GM10266 (cell line): ENCODE data around the gene CREB5.
A peak's percentile ranks its signal among the peaks of the same experiment; 100 is the strongest.

Experiments used
- DNase-seq: peaks from one replicate; pipeline ENCODE4 v3.0.0; 2012; ENCODE audit errors: extremely low spot score
- TF ChIP-seq, protein P1 (sequence below): IDR thresholded peaks from 2 replicates; pipeline ENCODE4 v1.5.1; 2012; ENCODE audit warnings: mild to moderate bottlenecking, low read depth; ENCODE audit not compliant: control insufficient read depth, insufficient read depth; ENCODE audit errors: missing control alignments

The CREB5 gene

DNA sequence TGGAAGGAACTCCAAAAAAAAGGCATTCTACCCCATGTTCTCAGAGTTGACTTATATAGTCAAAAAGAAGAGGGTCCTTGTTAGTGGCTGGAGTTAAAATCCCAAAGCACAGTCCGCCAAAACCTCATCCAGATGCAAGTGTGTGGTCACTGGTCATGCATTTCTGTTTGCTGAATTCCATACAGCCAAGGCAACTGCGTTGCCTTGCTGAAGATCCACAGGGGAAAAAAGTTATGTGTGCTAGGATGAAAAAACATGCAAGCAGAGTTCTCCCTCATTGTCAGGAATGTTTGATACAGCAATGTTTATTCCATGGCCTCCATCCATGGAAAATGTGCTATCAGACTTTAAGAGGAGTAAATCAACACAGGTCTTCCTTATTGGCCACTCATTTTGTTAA lies 213.1 kb downstream of the CREB5 start:
- TF ChIP-seq, protein P1, sequence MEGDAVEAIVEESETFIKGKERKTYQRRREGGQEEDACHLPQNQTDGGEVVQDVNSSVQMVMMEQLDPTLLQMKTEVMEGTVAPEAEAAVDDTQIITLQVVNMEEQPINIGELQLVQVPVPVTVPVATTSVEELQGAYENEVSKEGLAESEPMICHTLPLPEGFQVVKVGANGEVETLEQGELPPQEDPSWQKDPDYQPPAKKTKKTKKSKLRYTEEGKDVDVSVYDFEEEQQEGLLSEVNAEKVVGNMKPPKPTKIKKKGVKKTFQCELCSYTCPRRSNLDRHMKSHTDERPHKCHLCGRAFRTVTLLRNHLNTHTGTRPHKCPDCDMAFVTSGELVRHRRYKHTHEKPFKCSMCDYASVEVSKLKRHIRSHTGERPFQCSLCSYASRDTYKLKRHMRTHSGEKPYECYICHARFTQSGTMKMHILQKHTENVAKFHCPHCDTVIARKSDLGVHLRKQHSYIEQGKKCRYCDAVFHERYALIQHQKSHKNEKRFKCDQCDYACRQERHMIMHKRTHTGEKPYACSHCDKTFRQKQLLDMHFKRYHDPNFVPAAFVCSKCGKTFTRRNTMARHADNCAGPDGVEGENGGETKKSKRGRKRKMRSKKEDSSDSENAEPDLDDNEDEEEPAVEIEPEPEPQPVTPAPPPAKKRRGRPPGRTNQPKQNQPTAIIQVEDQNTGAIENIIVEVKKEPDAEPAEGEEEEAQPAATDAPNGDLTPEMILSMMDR, result no peak
- DNase-seq, result no peak

DNA sequence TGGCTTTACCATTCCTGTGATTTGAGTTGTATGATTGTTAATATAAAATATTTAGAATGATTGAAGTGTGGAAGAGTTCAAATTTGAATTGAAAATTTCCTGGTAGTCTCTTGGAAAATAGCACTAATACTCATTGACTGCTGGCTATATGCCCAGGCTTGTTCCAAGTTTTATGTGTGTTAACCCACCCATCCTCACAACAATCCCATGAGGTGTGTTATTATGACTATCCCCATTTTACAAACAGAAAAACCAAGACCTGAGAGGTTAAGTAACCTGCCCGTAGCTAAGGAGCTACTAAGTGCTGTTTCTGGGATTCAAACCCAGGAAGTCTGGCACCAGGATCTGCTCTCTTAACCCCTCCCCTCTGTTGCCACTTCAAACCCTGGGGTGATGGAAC lies 213.9 kb downstream of the CREB5 start:
- DNase-seq, result no peak

DNA sequence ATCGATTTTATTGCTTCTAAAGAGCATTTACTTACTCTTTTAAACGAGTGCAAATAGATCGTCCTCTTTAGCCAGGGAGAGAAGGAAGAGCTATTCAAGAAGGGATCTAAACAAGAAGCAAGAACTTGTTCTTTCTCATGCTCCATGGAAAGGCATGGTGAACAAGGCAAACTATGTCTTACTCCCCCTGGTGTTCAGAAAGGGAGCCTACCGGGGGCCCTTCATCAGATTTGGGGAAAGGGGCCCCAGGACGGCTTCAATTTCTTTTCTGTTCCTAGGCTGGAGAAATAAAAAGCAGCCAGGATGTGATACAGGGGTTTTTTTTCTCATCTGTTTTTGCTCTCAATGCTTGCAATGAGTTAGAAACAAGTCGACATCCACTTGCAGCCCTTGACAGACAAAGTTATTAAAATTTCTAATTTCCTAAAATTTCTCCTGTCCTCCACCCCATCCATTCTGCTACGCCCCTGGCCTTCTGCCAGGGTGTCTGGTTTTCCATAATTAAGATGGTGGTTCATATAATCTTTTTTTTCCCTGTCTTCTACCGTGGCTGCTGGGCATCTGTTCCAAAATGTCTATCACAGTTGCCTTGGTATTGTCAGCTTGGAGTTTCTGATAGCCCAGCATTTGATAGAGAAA lies 214.4 kb downstream of the CREB5 start:
- TF ChIP-seq, protein P1, result peak; percentile 65
- DNase-seq, result peak; percentile 23

More for the DNA sequence above, 213.9 kb downstream of the CREB5 start:
- TF ChIP-seq, protein P1, result no peak

DNA sequence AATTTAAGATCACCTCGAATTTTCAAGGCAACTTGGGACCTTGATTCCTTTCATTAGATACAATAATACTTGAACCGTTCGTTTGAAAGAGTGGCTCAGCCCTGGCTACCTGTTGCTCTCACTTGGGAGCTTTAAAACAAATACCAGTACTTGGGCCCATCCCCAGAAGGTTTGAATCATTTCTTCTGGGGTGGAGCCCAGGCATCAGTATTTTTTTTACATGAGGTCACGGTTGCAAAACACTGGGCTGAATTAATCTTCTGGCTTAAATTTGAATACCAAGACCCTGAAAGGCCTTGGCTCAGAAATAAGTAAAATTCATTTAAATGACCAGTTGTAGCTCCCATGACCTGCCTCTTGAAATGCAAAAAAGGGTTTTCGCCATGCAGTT lies 214.9 kb downstream of the CREB5 start:
- TF ChIP-seq, protein P1, result no peak
- DNase-seq, result no peak

DNA sequence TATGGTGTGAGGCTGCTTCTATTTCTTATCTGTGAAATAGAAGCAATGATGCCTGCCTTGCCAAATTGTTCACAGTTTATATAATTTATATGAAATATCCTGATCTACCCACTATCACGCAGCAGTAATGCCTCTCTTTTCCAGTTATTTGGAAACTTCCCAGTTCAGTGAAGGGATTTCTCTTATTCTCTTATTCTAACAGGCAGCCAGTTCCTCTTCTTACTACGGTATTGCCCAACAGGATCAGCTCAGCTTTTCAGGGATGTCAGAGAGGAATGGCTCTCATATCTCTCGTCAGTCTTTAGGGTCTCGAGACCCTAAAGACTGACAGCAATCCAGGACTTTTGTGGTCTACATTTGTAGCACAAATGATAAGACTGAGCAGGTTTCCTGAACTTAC lies 215.6 kb downstream of the CREB5 start:
- TF ChIP-seq, protein P1, result no peak
- DNase-seq, result no peak

DNA sequence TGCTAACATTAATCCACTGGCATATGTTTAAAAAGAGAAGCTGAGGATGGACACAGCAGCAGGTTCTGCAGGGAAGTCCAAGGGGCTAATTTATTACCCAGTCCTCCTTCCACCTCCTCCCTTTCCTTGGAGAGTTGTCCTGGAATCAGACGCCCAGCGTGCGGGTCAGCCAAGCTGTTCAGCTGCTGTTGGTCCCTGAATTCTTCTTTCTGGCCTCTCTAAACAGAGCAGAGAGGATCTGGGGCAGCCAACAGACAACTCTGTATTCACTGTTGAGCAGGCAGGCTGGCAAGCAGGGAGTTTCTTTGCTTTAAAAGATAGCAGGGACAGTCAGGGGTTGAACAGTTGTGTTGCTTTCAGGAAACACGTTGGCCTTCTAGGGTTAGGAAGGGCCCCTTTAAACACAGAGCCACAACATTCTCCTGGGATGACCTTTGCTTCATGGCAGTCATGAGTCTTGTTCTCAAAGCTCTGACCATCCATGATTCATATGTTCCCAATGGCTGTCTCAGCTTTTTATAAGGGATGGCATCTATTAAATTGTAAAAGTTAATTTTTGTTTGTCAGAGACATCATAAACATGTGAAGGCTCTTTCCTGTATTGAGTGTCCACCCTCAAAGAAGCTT lies 217.0 kb downstream of the CREB5 start:
- DNase-seq, result no peak
- TF ChIP-seq, protein P1, result no peak

DNA sequence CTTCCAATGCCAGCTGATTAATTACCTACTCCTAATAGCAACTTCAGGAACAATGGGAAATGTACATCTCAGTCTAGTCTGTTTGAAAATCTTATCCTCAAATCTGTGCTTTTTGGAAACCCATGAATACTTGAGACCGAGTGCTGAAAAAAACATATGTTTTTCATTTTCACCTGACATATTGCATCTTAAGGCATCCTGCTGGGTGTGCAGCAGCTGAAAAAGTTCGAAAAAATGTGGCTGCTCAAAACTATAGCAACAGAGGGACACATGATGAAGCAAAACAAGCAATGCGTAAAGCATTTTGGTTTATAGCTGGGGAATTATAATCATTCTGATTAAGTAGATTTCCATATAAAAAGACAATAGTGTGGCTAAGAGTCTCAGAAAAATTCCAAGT lies 218.0 kb downstream of the CREB5 start:
- TF ChIP-seq, protein P1, result no peak
- DNase-seq, result no peak
